Stimulated activated CD4-positive, alpha-beta T cell treated with anti-CD3 and anti-CD28 coated beads, Interleukin-1b, Interleukin-23, amount 100 ng/mL, for 1 hour (primary cell): Measurements from ENCODE around the gene CELSR1.

Experiments used
- DNase-seq, 2 donors: peaks; one replicate each; pipeline ENCODE4 v3.0.0-alpha.2; 2020; ENCODE audit warnings: low read depth in 2 of 2

CELSR1 gene

GRCh38 chr22:46576556-46577367 lies 39.3 kb upstream of the CELSR1 start:
- DNase-seq, result peak; percentile 25 to 44

- no peak for DNase-seq
Measured at GRCh38 chr22:46575911-46576555, 38.6 kb upstream of the CELSR1 start.

GRCh38 chr22:46574993-46575910 lies 37.8 kb upstream of the CELSR1 start:
- no peak for DNase-seq

GRCh38 chr22:46574438-46574992 lies 37.1 kb upstream of the CELSR1 start:
- no peak for DNase-seq

- DNase-seq, result no peak
Measured at GRCh38 chr22:46573781-46574437, 36.5 kb upstream of the CELSR1 start.

GRCh38 chr22:46572911-46573780 lies 35.7 kb upstream of the CELSR1 start:
- no peak for DNase-seq

GRCh38 chr22:46571642-46572250 lies 34.3 kb upstream of the CELSR1 start:
- no peak for DNase-seq

GRCh38 chr22:46569848-46570695 lies 32.7 kb upstream of the CELSR1 start:
- no peak for DNase-seq

GRCh38 chr22:46569055-46569847 lies 31.8 kb upstream of the CELSR1 start:
- no peak for DNase-seq

GRCh38 chr22:46568102-46568809 lies 30.8 kb upstream of the CELSR1 start:
- DNase-seq, result no peak

GRCh38 chr22:46567471-46567870 lies 30.1 kb upstream of the CELSR1 start:
- DNase-seq, result no peak

GRCh38 chr22:46564084-46564714 lies 26.8 kb upstream of the CELSR1 start:
- no peak for DNase-seq

GRCh38 chr22:46563381-46564083 lies 26.1 kb upstream of the CELSR1 start:
- peak; percentile 62 to 71 for DNase-seq

GRCh38 chr22:46561435-46561905 lies 24.1 kb upstream of the CELSR1 start:
- DNase-seq, result no peak

- DNase-seq, result no peak
Measured at GRCh38 chr22:46560696-46561295, 23.4 kb upstream of the CELSR1 start.
